Calu3 (cell line): ENCODE results near the gene JAKMIP3. TPM values are rescaled to one million over a fixed set of nuclear protein-coding genes. Genes with fewer than 3 reads are reported as not detected.

ENCODE experiments used
- BruUV-seq: library from RNA; stranded (reverse); fragments of 400-500 nt; replicated peaks from 2 replicates; lab custom pipeline; 2021; lab: Mats Ljungman, UMichigan
- CTCF ChIA-PET: fragments of 300-600 bp; sonication (Branson Sonifier 250); formaldehyde crosslinking; loops from one replicate; lab custom pipeline; 2022; ENCODE audit warnings: antibody characterized with exemption; lab: Charles Lee
- DNase-seq: peaks from one replicate; pipeline ENCODE4 v3.0.0; 2022
- H3K27ac Mint-ChIP-seq: one replicate; pipeline ENCODE4 v1.8.0; 2022; ENCODE audit warnings: mixed read lengths; ENCODE audit not compliant: unreplicated experiment
- H3K27me3 Mint-ChIP-seq: one replicate; pipeline ENCODE4 v1.8.0; 2022; ENCODE audit warnings: mixed read lengths; ENCODE audit not compliant: unreplicated experiment
- H3K36me3 Mint-ChIP-seq: one replicate; pipeline ENCODE4 v1.8.0; 2022; ENCODE audit warnings: mild to moderate bottlenecking, moderate library complexity, mixed read lengths; ENCODE audit not compliant: insufficient read depth, unreplicated experiment
- H3K4me1 Mint-ChIP-seq: one replicate; pipeline ENCODE4 v1.8.0; 2022; ENCODE audit warnings: mild to moderate bottlenecking, low read depth, mixed read lengths; ENCODE audit not compliant: unreplicated experiment
- H3K4me3 Mint-ChIP-seq: one replicate; pipeline ENCODE4 v1.8.0; 2022; ENCODE audit warnings: mild to moderate bottlenecking, low read depth, moderate library complexity, mixed read lengths; ENCODE audit not compliant: unreplicated experiment
- H3K9me3 Mint-ChIP-seq: one replicate; pipeline ENCODE4 v1.8.0; 2022; ENCODE audit warnings: low read depth, mixed read lengths; ENCODE audit not compliant: unreplicated experiment
- intact Hi-C: fragments of 100-400 bp; cut with micrococcal nuclease; formaldehyde crosslinking; loops from one replicate; pipeline ENCODE4 v1.10.0; 2022; ENCODE audit not compliant: unreplicated experiment
- total RNA-seq: library from RNA; stranded (reverse); gene quantifications from 2 replicates; pipeline ENCODE4 v1.2.3, GENCODE V29; 2022
- TF ChIP-seq, protein P1 (sequence below): fragments of 200-600 bp; IDR thresholded peaks from one replicate; pipeline ENCODE4 v1.8.0; 2022; ENCODE audit warnings: antibody characterized with exemption; ENCODE audit not compliant: unreplicated experiment

JAKMIP3 gene
- total RNA-seq, 1 experiment from 2014 or later, result 0.05 TPM

DNA sequence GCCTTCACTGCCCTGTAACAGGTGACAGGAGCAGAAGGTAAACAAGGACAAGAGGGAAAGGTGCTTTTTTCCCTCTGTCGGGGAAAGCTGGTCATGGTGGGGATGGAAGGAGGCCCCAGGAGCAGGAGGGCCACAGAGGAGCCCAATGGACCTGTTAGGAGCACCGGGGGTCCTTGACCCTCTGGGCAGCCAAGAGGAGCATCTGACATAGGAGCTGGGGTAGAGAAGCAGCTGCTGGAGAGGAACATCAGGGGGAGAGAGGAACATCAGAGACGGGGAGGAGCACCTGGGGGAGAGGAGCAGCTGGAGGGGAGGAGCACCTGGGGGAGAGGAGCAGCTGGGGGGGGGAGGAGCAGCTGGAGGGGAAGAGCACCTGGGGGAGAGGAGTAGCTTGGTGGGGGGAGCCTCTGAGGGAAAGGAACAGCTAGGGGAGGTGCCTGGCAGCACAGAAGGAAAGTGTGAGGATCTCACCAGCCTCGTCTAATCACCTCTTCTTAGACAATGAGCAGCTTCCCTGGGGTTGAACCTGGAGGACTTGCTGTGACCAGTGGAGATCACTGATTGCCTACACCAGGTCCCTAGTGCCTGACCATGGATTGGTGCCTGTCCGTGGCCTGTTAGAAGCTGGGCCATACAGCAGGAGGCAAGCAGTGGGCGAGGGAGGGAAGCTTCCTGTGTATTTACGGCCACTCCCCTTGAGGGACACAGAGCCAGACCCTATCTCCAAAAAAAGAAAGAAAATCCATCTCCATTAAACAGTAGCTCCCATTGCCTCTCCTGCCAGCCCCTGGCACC is 37.6 kb downstream of the JAKMIP3 start:
- Mint-ChIP-seq H3K27ac (no peak overlapping the region), H3K27me3 (peaks cover 36% of the 10 kb centered on the region), H3K36me3 (no peaks in the 10 kb centered on the region), H3K9me3 (no peaks in the 10 kb centered on the region), H3K4me3 (no peak overlapping the region), H3K4me1 (no peaks in the 10 kb centered on the region)
- CTCF ChIA-PET, result no interaction called here
- intact Hi-C loops, result no loop called here
- no TSS peak for BruUV-seq
- TF ChIP-seq, protein P1, sequence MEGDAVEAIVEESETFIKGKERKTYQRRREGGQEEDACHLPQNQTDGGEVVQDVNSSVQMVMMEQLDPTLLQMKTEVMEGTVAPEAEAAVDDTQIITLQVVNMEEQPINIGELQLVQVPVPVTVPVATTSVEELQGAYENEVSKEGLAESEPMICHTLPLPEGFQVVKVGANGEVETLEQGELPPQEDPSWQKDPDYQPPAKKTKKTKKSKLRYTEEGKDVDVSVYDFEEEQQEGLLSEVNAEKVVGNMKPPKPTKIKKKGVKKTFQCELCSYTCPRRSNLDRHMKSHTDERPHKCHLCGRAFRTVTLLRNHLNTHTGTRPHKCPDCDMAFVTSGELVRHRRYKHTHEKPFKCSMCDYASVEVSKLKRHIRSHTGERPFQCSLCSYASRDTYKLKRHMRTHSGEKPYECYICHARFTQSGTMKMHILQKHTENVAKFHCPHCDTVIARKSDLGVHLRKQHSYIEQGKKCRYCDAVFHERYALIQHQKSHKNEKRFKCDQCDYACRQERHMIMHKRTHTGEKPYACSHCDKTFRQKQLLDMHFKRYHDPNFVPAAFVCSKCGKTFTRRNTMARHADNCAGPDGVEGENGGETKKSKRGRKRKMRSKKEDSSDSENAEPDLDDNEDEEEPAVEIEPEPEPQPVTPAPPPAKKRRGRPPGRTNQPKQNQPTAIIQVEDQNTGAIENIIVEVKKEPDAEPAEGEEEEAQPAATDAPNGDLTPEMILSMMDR, result no peak
- DNase-seq, result no peak

DNA sequence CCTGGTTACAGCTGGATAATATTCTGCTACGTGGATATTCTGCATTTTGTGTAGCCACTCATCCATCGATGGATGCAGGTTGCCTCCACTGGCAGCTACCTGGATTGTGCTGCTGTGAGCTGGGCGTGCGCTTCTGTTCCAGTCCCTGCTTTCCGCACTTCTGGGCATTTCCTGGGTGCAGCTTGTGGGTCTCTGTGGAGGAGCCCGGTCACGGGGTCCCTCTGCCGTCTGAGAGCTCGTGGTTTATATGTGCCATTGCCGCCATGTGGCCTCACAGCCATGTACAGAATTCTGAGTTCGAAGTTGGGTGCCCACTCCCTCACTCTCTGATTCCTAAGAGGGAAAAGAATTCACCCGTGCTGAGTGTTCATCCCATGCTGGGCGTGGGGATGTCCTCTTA is 38.3 kb downstream of the JAKMIP3 start:
- Mint-ChIP-seq H3K4me1 (no peaks in the 10 kb centered on the region), H3K36me3 (no peaks in the 10 kb centered on the region), H3K9me3 (no peaks in the 10 kb centered on the region), H3K27me3 (peaks cover 36% of the 10 kb centered on the region), H3K27ac (no peak overlapping the region), H3K4me3 (no peak overlapping the region)
- TF ChIP-seq, protein P1, result no peak
- CTCF ChIA-PET, result no interaction called here
- no peak for DNase-seq
- BruUV-seq, result no TSS peak
- intact Hi-C loops, result no loop called here

DNA sequence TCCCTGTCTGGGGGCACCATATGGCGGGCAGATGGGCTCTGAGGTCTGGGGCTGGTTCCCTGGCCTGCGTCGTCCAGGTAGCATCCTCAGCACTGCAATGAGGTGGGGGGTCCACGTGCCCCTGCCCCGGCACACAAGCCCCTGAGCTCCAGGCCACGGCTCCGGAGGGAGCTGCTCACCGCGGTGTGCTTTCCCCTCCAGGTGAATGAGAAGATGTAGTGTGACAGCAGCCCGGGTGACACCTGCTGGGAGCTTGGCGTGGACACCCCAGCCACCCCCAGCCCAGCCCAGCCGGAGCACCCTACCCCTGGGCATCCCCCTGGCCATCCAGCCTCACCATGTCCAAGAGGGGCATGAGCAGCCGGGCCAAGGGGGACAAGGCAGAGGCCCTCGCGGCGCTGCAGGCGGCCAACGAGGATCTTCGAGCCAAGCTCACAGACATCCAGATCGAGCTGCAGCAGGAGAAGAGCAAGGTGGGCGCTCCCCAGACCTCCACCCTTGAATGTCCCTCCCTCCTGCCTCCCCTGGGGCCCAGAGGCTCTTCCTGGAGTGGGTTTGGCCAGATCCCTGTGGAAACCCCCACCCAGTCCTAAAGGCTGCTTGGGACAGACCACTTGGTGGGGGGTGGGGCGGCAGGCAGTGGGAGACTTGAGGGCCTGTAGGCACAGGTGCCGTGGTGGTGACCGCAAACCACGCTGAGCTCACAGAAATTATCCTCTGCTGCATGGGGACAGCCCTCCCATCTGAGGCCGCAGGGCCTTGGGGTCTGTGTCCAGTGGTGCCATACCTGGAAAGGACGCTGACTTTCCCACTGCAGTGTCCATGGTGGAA is 38.9 kb downstream of the JAKMIP3 start:
- CTCF ChIA-PET, result no interaction called here
- TF ChIP-seq, protein P1, result no peak
- no peaks in the 10 kb centered on the region for H3K9me3 Mint-ChIP-seq
- BruUV-seq, result no TSS peak
- no peak for DNase-seq
- H3K27ac Mint-ChIP-seq, result no peak overlapping the region
- peaks cover 36% of the 10 kb centered on the region for H3K27me3 Mint-ChIP-seq
- H3K4me1 Mint-ChIP-seq, result no peaks in the 10 kb centered on the region
- no peaks in the 10 kb centered on the region for H3K36me3 Mint-ChIP-seq
- intact Hi-C loops, result no loop called here
- no peak overlapping the region for H3K4me3 Mint-ChIP-seq

DNA sequence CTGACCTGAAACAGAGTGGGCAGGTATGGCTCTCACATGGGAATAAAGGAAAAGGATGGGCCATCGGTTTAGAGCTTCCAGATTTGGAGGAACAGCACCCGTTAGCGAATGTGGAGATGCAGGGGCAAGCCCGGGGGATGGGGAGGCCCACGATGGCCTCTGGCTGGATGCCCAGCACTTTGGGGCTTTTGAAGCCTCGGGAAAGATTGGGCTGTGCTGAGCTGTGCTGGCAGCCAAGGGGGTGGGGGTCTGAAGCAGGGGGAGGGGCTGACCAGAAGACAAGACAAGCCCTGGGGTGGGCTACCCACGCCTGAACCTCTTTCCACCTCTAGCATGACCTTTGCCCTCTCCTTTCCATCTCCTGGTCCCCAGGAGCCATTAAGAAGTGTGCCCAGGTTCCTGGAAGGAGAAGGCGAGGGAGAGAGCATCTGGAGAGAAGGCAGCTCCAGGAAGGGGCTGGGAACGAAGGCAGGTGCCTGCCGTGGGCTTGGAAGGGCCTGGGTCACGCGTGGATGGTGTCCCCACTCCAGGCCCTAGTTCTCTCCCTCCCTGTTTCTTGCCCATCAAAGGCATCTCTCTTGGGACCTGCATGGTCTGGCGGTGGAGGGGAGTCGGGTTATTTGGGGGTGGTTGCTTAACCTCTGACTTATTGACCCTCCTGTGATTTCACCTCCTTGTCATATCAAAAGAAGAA is 39.7 kb downstream of the JAKMIP3 start:
- intact Hi-C loops, result no loop called here
- CTCF ChIA-PET, result no interaction called here
- Mint-ChIP-seq H3K4me1 (no peaks in the 10 kb centered on the region), H3K9me3 (no peaks in the 10 kb centered on the region), H3K4me3 (no peak overlapping the region), H3K27ac (no peak overlapping the region), H3K36me3 (no peaks in the 10 kb centered on the region), H3K27me3 (peaks cover 43% of the 10 kb centered on the region)
- BruUV-seq, result no TSS peak
- TF ChIP-seq, protein P1, result no peak
- no peak for DNase-seq
